GM21423 (cell line): ENCODE measurements around the gene RUFY4.

Experiments
- ATAC-seq: cut with Tn5 transposase; IDR thresholded peaks from one replicate; pipeline ENCODE4 v1.9.1; 2021; ENCODE audit warnings: mild to moderate bottlenecking, moderate library complexity; ENCODE audit not compliant: unreplicated experiment

The RUFY4 gene

GRCh38 chr2:218059289-218059688, 9.8 kb upstream of the RUFY4 start:
- no peak for ATAC-seq

- ATAC-seq: no peak
These were observed 8.9 kb upstream of the RUFY4 start for GRCh38 chr2:218060118-218060517.

GRCh38 chr2:218060950-218061660, 7.9 kb upstream of the RUFY4 start:
- no peak for ATAC-seq

GRCh38 chr2:218063486-218063885, 5.6 kb upstream of the RUFY4 start:
- ATAC-seq: peak; percentile 57

GRCh38 chr2:218063896-218064295, 5.2 kb upstream of the RUFY4 start:
- ATAC-seq: no peak

- ATAC-seq: no peak
These were observed 3.6 kb upstream of the RUFY4 start for GRCh38 chr2:218065239-218066006.

GRCh38 chr2:218066926-218067515, 2.0 kb upstream of the RUFY4 start:
- ATAC-seq: no peak

GRCh38 chr2:218067523-218067922, 1.5 kb upstream of the RUFY4 start:
- no peak for ATAC-seq

- ATAC-seq: no peak
These were observed 700 bp downstream of the RUFY4 start for GRCh38 chr2:218069606-218070300.

- no peak for ATAC-seq
These were observed 1.5 kb downstream of the RUFY4 start for GRCh38 chr2:218070587-218070986.

GRCh38 chr2:218071218-218071937, 2.3 kb downstream of the RUFY4 start:
- ATAC-seq: no peak

GRCh38 chr2:218072002-218072401, 2.9 kb downstream of the RUFY4 start:
- ATAC-seq: no peak

GRCh38 chr2:218072478-218073024, 3.5 kb downstream of the RUFY4 start:
- no peak for ATAC-seq

- ATAC-seq: no peak
These were observed 4.1 kb downstream of the RUFY4 start for GRCh38 chr2:218073185-218073584.

GRCh38 chr2:218074031-218074430, 5.0 kb downstream of the RUFY4 start:
- no peak for ATAC-seq

GRCh38 chr2:218075975-218076811, 7.1 kb downstream of the RUFY4 start:
- no peak for ATAC-seq

- ATAC-seq: no peak
These were observed 8.6 kb downstream of the RUFY4 start for GRCh38 chr2:218077464-218078216.

- ATAC-seq: no peak
These were observed 11.2 kb downstream of the RUFY4 start for GRCh38 chr2:218079943-218080913.
